CD14-positive monocyte (primary cell): ENCODE data around the gene CNTN1. TPM values are rescaled to one million over a fixed set of nuclear protein-coding genes. Genes with fewer than 3 reads are reported as not detected.

Source experiments
- DNase-seq, 3 donors: peaks; one replicate each; pipeline ENCODE4 v3.0.0-alpha.2; 2011 to 2022
- H2AFZ ChIP-seq: 2 replicates; pipeline ENCODE4 v1.6.0; 2012; ENCODE audit warnings: mild to moderate bottlenecking, low read depth, low read length, inconsistent platforms; ENCODE audit not compliant: insufficient read depth, poor library complexity, severe bottlenecking
- H3K27ac ChIP-seq, 2 donors: 1 replicate in 1 of 2; 2 replicates in 1 of 2; pipeline ENCODE4 v1.5.1; 2012 to 2013; ENCODE audit warnings: low read length in 2 of 2, control low read depth in 1 of 2, inconsistent platforms in 1 of 2, low read depth in 1 of 2, mild to moderate bottlenecking in 1 of 2
- H3K27me3 ChIP-seq, 2 donors: one replicate each; pipeline versions ENCODE4 v1.6.0 to v1.6.1; 2011 to 2013; ENCODE audit warnings: low read length in 2 of 2; ENCODE audit not compliant: control insufficient read depth in 2 of 2, insufficient read depth in 2 of 2
- H3K36me3 ChIP-seq, 2 donors: replicated peaks in 1 of 2; 1 replicate in 1 of 2; 2 replicates in 1 of 2; pipeline versions ENCODE4 v1.5.1 to v1.6.1; 2012 to 2013; ENCODE audit warnings: low read length in 2 of 2, control low read depth in 1 of 2, inconsistent platforms in 1 of 2, mild to moderate bottlenecking in 1 of 2; ENCODE audit not compliant: insufficient read depth in 2 of 2, control insufficient read depth in 1 of 2
- H3K4me1 ChIP-seq, 2 donors: 1 replicate in 1 of 2; 2 replicates in 1 of 2; pipeline versions ENCODE4 v1.5.1 to v1.6.1; 2012 to 2013; ENCODE audit warnings: low read length in 2 of 2, control low read depth in 1 of 2, inconsistent platforms in 1 of 2, mild to moderate bottlenecking in 1 of 2, moderate library complexity in 1 of 2; ENCODE audit not compliant: insufficient read depth in 2 of 2, control insufficient read depth in 1 of 2
- H3K4me2 ChIP-seq: replicated peaks from 2 replicates; pipeline ENCODE3; 2012; ENCODE audit warnings: low read length, moderate library complexity, mild to moderate bottlenecking; ENCODE audit not compliant: poor library complexity, severe bottlenecking; ENCODE audit errors: extremely low read depth
- H3K4me3 ChIP-seq, 3 experiments: fragments of 200-600 bp in 1 of 3; sonication (generic) in 1 of 3; replicated peaks in 1 of 3; 1 replicate in 2 of 3; 2 replicates in 1 of 3; pipeline ENCODE4 v1.5.1; 2011 to 2013; ENCODE audit warnings: low read length in 3 of 3, mild to moderate bottlenecking in 3 of 3, control low read depth in 2 of 3, low read depth in 2 of 3, inconsistent platforms in 1 of 3, moderate library complexity in 1 of 3
- H3K79me2 ChIP-seq: 2 replicates; pipeline ENCODE4 v1.6.0; 2012; ENCODE audit warnings: mild to moderate bottlenecking, control low read depth, inconsistent platforms, low read length, moderate library complexity; ENCODE audit not compliant: insufficient read depth
- H3K9ac ChIP-seq: 2 replicates; pipeline ENCODE4 v1.6.0; 2017; ENCODE audit warnings: low read length, mild to moderate bottlenecking; ENCODE audit not compliant: insufficient read depth, poor library complexity, severe bottlenecking
- H3K9me3 ChIP-seq, 2 donors: replicated peaks in 1 of 2; 1 replicate in 1 of 2; 2 replicates in 1 of 2; pipeline versions ENCODE4 v1.5.1 to v1.6.1; 2012 to 2013; ENCODE audit warnings: low read length in 2 of 2, control low read depth in 1 of 2; ENCODE audit not compliant: control insufficient read depth in 1 of 2, insufficient read depth in 1 of 2
- H4K20me1 ChIP-seq: 2 replicates; pipeline ENCODE4 v1.6.0; 2012; ENCODE audit warnings: mild to moderate bottlenecking, low read length, control low read depth, moderate library complexity; ENCODE audit not compliant: insufficient read depth
- H3K27ac Mint-ChIP-seq, 7 donors: one replicate each; pipeline ENCODE4 v1.8.0; 2020; ENCODE audit warnings: mild to moderate bottlenecking in 7 of 7, mixed read lengths in 7 of 7, moderate library complexity in 6 of 7, inconsistent platforms in 2 of 7
- H3K27me3 Mint-ChIP-seq, 3 donors: one replicate each; pipeline ENCODE4 v1.8.0; 2021 to 2022; ENCODE audit warnings: low read depth in 3 of 3, mild to moderate bottlenecking in 3 of 3, mixed read lengths in 3 of 3, moderate library complexity in 3 of 3, inconsistent platforms in 1 of 3
- H3K36me3 Mint-ChIP-seq, 2 donors: one replicate each; pipeline ENCODE4 v1.8.0; 2020; ENCODE audit warnings: mixed read lengths in 2 of 2, inconsistent platforms in 1 of 2, mild to moderate bottlenecking in 1 of 2
- H3K4me1 Mint-ChIP-seq: one replicate; pipeline ENCODE4 v1.8.0; 2020; ENCODE audit warnings: mild to moderate bottlenecking, mixed read lengths
- H3K4me3 Mint-ChIP-seq, 2 donors: one replicate each; pipeline ENCODE4 v1.8.0; 2020; ENCODE audit warnings: mild to moderate bottlenecking in 2 of 2, mixed read lengths in 2 of 2, moderate library complexity in 1 of 2
- H3K9me3 Mint-ChIP-seq, 7 donors: one replicate each; pipeline ENCODE4 v1.8.0; 2020 to 2022; ENCODE audit warnings: mixed read lengths in 7 of 7, mild to moderate bottlenecking in 6 of 7, moderate library complexity in 6 of 7, inconsistent platforms in 2 of 7
- CTCF ChIP-seq: fragments of 200-600 bp; IDR thresholded peaks from one replicate; pipeline ENCODE4 v1.8.0; 2022; ENCODE audit warnings: antibody characterized with exemption, mild to moderate bottlenecking
- WGBS: methylation state at CpG from one replicate; pipeline ENCODE4 v1.1.5; 2013; ENCODE audit warnings: missing lambda C conversion rate; ENCODE audit not compliant: insufficient coverage; 5-methylcytosine and 5-hydroxymethylcytosine counted together
- intact Hi-C, 2 donors: fragments of 100-400 bp; cut with micrococcal nuclease; formaldehyde crosslinking; loops; one replicate each; pipeline versions ENCODE4 v1.15.0 to v1.15.1; 2023
- polyA plus RNA-seq, 3 donors: library from polyadenylated mRNA; depleted of rRNA in 1 of 3; unstranded in 2 of 3; stranded (reverse) in 1 of 3; fragments of 300-500 nt in 2 of 3; fragments of >200 nt in 1 of 3; fragmentation: Illumina TruSeq in 2 of 3; gene quantifications; 1 replicate in 2 of 3; 2 replicates in 1 of 3; pipeline ENCODE4 v1.2.3, GENCODE V29; 2012 to 2021

Gene CNTN1
- polyA plus RNA-seq, 3 donors: not detected

DNA sequence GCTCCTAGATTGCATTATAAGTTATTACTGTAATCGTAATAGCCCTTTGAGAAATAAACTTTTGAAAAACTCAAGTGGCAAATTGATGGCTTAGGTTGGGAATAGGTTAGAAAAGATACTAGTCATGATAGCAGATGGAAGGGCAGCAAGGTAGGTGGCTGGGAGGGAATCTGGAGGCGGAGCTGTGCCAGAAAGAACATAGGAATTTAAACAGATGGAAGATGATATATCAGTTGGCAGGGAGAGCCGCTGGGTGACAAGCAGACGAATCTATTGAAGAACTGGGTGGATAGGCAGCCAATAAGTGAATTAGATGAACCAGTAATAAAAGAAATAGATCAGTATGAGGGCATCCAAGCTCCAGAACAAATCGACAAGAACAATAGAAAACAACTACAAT lies 142.1 kb downstream of the CNTN1 start:
- Mint-ChIP-seq H3K9me3 (peaks cover 2 to 12% (median 9%) of the 10 kb centered on the region in 7 donors), H3K27ac (no peak overlapping the region)
- WGBS: 98% methylated on average over 4 of the region's 5 CpGs

DNA sequence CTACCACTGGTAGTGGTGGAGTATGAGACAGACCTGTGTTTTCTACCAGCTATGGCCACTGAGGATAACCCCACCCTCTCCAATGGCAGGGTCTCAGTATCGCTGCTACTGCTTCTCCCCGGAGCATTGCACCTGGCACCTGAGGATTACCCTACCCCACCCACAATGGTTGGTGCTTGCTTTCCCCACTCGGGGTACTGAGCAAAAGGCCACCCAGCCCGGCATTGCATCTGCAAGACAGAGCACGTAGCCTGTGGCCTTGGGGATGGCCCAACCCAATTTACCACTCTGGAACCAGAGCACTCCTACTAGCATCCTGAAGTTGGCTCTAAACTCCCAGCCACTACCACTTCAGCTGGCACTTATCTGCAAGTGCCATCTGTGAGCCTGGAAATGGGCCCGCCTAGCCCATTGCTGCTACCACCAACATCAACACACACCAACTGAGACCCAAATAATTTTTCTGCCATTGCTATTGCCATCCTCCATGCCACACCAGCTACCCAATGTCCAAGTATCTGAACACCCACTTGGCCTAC lies 145.7 kb downstream of the CNTN1 start:
- H3K9me3 Mint-ChIP-seq: peaks cover 2 to 14% (median 9%) of the 10 kb centered on the region in 7 donors
- intact Hi-C loops: no loop called here
- H2AFZ ChIP-seq: no peak overlapping the region
- WGBS: 97% methylated on average over 6 of the region's 6 CpGs
- no peak overlapping the region for H3K4me3 ChIP-seq
- peaks cover 5 to 13% of the 10 kb centered on the region in 2 donors for H3K9me3 ChIP-seq
- peaks cover 0 to 3% (median 0%) of the 10 kb centered on the region in 3 donors for H3K27me3 Mint-ChIP-seq
- no peaks in the 10 kb centered on the region for H3K4me1 ChIP-seq
- H3K27ac ChIP-seq: no peak overlapping the region
- no peaks in the 10 kb centered on the region for H3K36me3 Mint-ChIP-seq
- no peaks in the 10 kb centered on the region for H3K27me3 ChIP-seq
- H3K27ac Mint-ChIP-seq: no peak overlapping the region
- no peaks in the 10 kb centered on the region for H4K20me1 ChIP-seq
- TF ChIP-seq CTCF: no peak
- no peak overlapping the region for H3K9ac ChIP-seq
- DNase-seq: no peak
- no peak overlapping the region for H3K4me2 ChIP-seq
- no peaks in the 10 kb centered on the region for H3K4me1 Mint-ChIP-seq
- no peaks in the 10 kb centered on the region for H3K79me2 ChIP-seq
- H3K4me3 Mint-ChIP-seq: no peak overlapping the region
- no peaks in the 10 kb centered on the region for H3K36me3 ChIP-seq

More for the DNA sequence above, 142.1 kb downstream of the CNTN1 start:
- intact Hi-C loops: no loop called here
- Mint-ChIP-seq H3K27me3 (peaks cover 0 to 5% (median 0%) of the 10 kb centered on the region in 3 donors), H3K36me3 (no peaks in the 10 kb centered on the region), H3K4me1 (no peaks in the 10 kb centered on the region), H3K4me3 (no peak overlapping the region)
- no peak for DNase-seq
- Histone ChIP-seq H4K20me1 (no peaks in the 10 kb centered on the region), H3K4me3 (no peak overlapping the region), H3K4me1 (no peaks in the 10 kb centered on the region), H3K9ac (no peak overlapping the region), H3K9me3 (peaks cover 5 to 13% of the 10 kb centered on the region in 2 donors), H3K36me3 (no peaks in the 10 kb centered on the region), H3K27me3 (no peaks in the 10 kb centered on the region), H3K79me2 (no peaks in the 10 kb centered on the region), H2AFZ (no peak overlapping the region), H3K27ac (no peak overlapping the region), H3K4me2 (no peak overlapping the region)
- no peak for TF ChIP-seq CTCF
